Prostate gland (tissue), 2 donors: Measurements from ENCODE around the gene SLC25A40.
"Not testable (repeated sequence)": the region's sequence is repeated elsewhere in the genome, so short reads cannot be mapped to it uniquely, and the experiment has no call there.

Source experiments
- POLR2A ChIP-seq: fragments of 450-650 bp; IDR thresholded peaks from one replicate; pipeline ENCODE4 v1.6.1; 2016; ENCODE audit warnings: antibody characterized with exemption, mild to moderate bottlenecking
- POLR2AphosphoS5 ChIP-seq: sonication (generic); formaldehyde crosslinking; IDR thresholded peaks from one replicate; pipeline ENCODE4 v1.6.1; 2017; ENCODE audit warnings: antibody characterized with exemption
- TF ChIP-seq, protein P1 (sequence below), 4 experiments: fragments of 200-600 bp in 2 of 4; fragments of 450-650 bp in 2 of 4; sonication (generic) in 2 of 4; IDR thresholded peaks; 1 replicate in 3 of 4; 2 replicates in 1 of 4; pipeline ENCODE4 v1.5.1; 2016 to 2019; ENCODE audit warnings: antibody characterized with exemption in 4 of 4, mild to moderate bottlenecking in 2 of 4, moderate library complexity in 2 of 4

DNA sequence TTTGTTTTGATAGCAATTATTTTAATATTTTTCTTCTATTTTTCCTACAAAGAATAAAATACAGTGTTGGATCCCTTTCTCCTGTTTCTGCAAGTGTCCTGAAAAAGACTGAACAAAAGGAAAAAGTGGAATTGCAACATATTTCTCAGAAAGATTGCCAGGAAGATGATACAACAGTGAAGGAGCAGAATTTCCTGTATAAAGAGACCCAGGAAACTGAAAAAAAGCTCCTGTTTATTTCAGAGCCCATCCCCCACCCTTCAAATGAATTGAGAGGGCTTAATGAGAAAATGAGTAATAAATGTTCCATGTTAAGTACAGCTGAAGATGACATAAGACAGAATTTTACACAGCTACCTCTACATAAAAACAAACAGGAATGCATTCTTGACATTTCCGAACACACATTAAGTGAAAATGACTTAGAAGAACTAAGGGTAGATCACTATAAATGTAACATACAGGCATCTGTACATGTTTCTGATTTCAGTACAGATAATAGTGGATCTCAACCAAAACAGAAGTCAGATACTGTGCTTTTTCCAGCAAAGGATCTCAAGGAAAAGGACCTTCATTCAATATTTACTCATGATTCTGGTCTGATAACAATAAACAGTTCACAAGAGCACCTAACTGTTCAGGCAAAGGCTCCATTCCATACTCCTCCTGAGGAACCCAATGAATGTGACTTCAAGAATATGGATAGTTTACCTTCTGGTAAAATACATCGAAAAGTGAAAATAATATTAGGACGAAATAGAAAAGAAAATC, 31.2 kb upstream of the SLC25A40 start:
- TF ChIP-seq, protein P1, sequence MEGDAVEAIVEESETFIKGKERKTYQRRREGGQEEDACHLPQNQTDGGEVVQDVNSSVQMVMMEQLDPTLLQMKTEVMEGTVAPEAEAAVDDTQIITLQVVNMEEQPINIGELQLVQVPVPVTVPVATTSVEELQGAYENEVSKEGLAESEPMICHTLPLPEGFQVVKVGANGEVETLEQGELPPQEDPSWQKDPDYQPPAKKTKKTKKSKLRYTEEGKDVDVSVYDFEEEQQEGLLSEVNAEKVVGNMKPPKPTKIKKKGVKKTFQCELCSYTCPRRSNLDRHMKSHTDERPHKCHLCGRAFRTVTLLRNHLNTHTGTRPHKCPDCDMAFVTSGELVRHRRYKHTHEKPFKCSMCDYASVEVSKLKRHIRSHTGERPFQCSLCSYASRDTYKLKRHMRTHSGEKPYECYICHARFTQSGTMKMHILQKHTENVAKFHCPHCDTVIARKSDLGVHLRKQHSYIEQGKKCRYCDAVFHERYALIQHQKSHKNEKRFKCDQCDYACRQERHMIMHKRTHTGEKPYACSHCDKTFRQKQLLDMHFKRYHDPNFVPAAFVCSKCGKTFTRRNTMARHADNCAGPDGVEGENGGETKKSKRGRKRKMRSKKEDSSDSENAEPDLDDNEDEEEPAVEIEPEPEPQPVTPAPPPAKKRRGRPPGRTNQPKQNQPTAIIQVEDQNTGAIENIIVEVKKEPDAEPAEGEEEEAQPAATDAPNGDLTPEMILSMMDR (IDR thresholded peaks at IDR 0.05): not testable (repeated sequence)
- not testable (repeated sequence) for TF ChIP-seq POLR2A, POLR2AphosphoS5
